ENCODE results near the gene ASTN2.

ASTN2 gene

GRCh38 chr9:116471944-116472506 lies 942.8 kb downstream of the ASTN2 start:
- DNase-seq: no peak
- Histone ChIP-seq H3K9me3 (ENCODE audit: severe bottlenecking) (no peaks in the 10 kb centered on the region), H3K27me3 (ENCODE audit: insufficient read depth, low read depth, severe bottlenecking) (no peaks in the 10 kb centered on the region), H3K27ac (no peak overlapping the region), H3K36me3 (no peaks in the 10 kb centered on the region; the same call in none of the 2 replicates), H3K4me3 (ENCODE audit: low read depth, low read length) (no peak overlapping the region)
- no peak for TF ChIP-seq CTCF (IDR thresholded peaks at IDR 0.05; ENCODE audit: low read depth, low read length)

- no peaks in the 10 kb centered on the region; the same call in none of the 2 replicates for H3K36me3 ChIP-seq
- no peak overlapping the region for H3K27ac ChIP-seq
These were observed 943.6 kb downstream of the ASTN2 start for GRCh38 chr9:116471093-116471906.

GRCh38 chr9:116468793-116469527 lies 945.9 kb downstream of the ASTN2 start:
- Histone ChIP-seq H3K9me3 (ENCODE audit: severe bottlenecking) (no peaks in the 10 kb centered on the region), H3K36me3 (no peaks in the 10 kb centered on the region; the same call in none of the 2 replicates), H3K4me3 (ENCODE audit: low read depth, low read length) (no peak overlapping the region), H3K27me3 (ENCODE audit: insufficient read depth, low read depth, severe bottlenecking) (no peaks in the 10 kb centered on the region), H3K27ac (no peak overlapping the region)
- no peak for DNase-seq
- no peak for TF ChIP-seq CTCF (IDR thresholded peaks at IDR 0.05; ENCODE audit: low read depth, low read length)

More at GRCh38 chr9:116471093-116471906, 943.6 kb downstream of the ASTN2 start:
- DNase-seq: no peak
- no peak for TF ChIP-seq CTCF (IDR thresholded peaks at IDR 0.05; ENCODE audit: low read depth, low read length)
- Histone ChIP-seq H3K4me3 (ENCODE audit: low read depth, low read length) (no peak overlapping the region), H3K9me3 (ENCODE audit: severe bottlenecking) (no peaks in the 10 kb centered on the region), H3K27me3 (ENCODE audit: insufficient read depth, low read depth, severe bottlenecking) (no peaks in the 10 kb centered on the region)

GRCh38 chr9:116468369-116468768 lies 946.5 kb downstream of the ASTN2 start:
- peak; percentile 51 for DNase-seq
- no peaks in the 10 kb centered on the region for H3K9me3 ChIP-seq (ENCODE audit: severe bottlenecking)
- H3K27me3 ChIP-seq (ENCODE audit: insufficient read depth, low read depth, severe bottlenecking): no peaks in the 10 kb centered on the region
- TF ChIP-seq CTCF (IDR thresholded peaks at IDR 0.05; ENCODE audit: low read depth, low read length): no peak
- no peak overlapping the region for H3K4me3 ChIP-seq (ENCODE audit: low read depth, low read length)
- no peak overlapping the region for H3K27ac ChIP-seq
- H3K36me3 ChIP-seq: no peaks in the 10 kb centered on the region; the same call in none of the 2 replicates

- no peak for TF ChIP-seq CTCF (IDR thresholded peaks at IDR 0.05; ENCODE audit: low read depth, low read length)
- no peaks in the 10 kb centered on the region; the same call in 1 of the 2 replicates for H3K36me3 ChIP-seq
- DNase-seq: no peak
- no peak overlapping the region for H3K4me3 ChIP-seq (ENCODE audit: low read depth, low read length)
- no peak overlapping the region for H3K27ac ChIP-seq
- no peaks in the 10 kb centered on the region for H3K27me3 ChIP-seq (ENCODE audit: insufficient read depth, low read depth, severe bottlenecking)
- H3K9me3 ChIP-seq (ENCODE audit: severe bottlenecking): no peaks in the 10 kb centered on the region
These were observed 947.0 kb downstream of the ASTN2 start for GRCh38 chr9:116467740-116468351.
